ENCODE measurements around the gene NRCAM.

The NRCAM gene

DNA sequence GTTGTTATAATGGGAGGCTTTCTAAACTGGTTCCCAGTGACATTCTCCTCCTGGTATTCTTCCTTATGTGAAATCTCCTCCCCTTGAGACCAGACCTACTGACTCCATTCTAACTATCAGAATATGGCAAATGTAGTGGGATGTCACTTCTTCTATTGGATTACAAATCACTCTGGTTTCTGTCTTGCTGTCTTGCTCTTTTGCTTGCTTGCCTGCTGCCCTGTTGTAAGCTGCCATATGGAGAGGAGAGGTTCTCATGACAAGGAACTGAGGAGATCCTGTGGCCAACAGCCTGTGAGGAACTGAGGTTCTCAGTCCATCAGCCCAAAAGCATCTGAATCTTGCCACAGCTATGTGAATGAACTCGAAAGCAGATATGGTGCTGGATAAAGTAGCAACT, 4.7 kb upstream of the NRCAM start:
- DNase-seq (ENCODE audit: extremely low spot score, insufficient read length, low read depth) (no peak), FAIRE-seq (no peak)

GRCh38 chr7:108459922-108460551, 3.8 kb upstream of the NRCAM start:
- DNase-seq (ENCODE audit: extremely low spot score, insufficient read length, low read depth), result no peak
- peak; percentile 15 for FAIRE-seq

DNA sequence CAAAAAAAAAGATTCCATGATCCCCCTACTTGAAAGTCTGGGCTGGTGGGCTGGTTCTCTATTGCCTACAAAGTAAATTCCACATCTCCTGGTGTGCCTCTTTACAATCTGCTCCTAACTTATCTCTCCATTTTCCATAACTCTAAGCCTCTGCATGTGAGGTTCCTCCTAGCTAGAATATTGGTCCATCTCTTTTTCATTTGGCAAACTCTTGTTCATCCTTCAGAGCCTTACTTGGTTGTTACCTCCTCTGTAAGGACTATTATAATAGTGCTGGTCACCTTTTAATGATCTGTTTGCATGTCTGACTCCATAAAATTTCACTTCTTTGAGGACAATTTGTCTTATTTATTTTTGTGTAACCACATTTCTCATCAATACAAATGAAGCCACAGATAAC, 1.6 kb upstream of the NRCAM start:
- FAIRE-seq (no peak), DNase-seq (ENCODE audit: extremely low spot score, insufficient read length, low read depth) (no peak)

DNA sequence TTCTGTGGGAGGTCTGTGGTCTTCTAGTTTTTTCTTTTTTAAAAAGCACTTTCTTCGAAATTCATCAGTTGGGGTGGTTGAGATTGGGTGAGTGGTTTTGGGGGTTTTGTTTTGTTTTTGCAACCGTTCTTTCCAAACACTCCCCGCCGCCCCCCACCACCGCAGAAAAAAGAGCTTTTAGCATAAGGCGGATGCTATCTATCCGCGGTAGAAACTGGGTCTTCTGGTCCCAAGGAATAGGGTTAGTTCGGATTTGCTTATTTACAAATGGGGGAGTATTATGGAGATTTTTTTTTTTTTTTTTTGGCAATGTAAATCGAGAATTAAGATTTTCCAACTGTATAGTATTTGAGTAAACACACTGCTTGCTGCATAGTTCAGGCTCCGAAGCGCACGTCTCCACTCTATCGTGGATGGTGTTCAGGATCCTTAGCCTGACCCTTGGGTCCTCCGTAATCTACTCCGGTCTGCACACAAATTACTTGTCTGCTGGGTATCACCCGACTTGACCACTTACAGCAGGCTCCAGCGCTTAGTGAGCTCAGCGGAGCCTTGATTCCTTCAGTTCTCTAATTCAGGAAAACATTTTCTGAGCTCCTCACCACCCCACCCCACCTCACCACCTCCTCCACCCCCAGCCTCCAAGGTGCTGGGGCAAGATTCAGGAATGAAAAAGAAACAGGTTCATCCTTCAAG, 757 bp upstream of the NRCAM start:
- DNase-seq (ENCODE audit: extremely low spot score, insufficient read length, low read depth) (no peak), FAIRE-seq (no peak)

GRCh38 chr7:108455551-108455997, 662 bp downstream of the NRCAM start:
- DNase-seq (ENCODE audit: extremely low spot score, insufficient read length, low read depth), result no peak
- no peak for FAIRE-seq

- DNase-seq (ENCODE audit: extremely low spot score, insufficient read length, low read depth) (no peak), FAIRE-seq (no peak)
These were observed 1.3 kb downstream of the NRCAM start for GRCh38 chr7:108454674-108455550.

GRCh38 chr7:108454317-108454673, 1.9 kb downstream of the NRCAM start:
- no peak for DNase-seq (ENCODE audit: extremely low spot score, insufficient read length, low read depth)
- no peak for FAIRE-seq

DNA sequence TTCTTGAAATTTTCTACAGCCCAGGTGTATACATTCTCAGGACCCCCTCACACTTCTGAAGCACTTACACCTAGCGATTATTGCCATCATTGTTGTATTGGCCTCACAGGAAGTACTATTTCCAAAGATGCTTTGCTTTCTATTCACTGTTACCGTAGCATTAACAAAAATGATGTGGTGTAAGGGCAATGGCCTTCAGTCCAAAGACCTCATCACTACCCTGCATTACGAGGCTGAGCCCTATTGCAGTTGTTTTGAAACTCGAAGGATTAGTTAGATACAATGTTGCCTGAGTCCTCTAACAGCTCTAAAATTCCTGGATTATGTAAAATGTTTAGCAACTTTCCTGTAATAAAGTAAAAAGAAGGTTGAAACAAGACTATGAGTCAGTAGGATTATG, 2.9 kb downstream of the NRCAM start:
- FAIRE-seq (no peak), DNase-seq (ENCODE audit: extremely low spot score, insufficient read length, low read depth) (no peak)

DNA sequence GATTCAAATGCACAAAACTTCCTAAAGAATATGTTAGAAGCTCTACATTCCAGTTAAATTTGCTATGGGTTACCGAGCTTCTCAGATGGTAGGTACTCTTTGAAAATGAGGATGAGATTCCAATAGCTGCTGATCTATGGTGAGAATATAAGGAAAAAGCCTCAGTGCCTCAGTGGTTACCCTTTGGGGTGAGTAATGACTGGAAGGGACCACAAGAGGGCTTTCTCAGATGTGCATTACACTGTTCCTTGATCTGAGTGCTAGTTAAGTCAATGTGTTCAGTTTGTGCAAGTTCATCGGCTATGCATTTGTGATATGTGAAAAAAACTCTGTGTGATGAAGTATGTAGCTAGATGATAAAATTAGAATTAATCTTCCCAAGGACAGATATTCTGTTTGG, 3.5 kb downstream of the NRCAM start:
- DNase-seq (ENCODE audit: extremely low spot score, insufficient read length, low read depth), result no peak
- peak; percentile 67 for FAIRE-seq

- DNase-seq (ENCODE audit: extremely low spot score, insufficient read length, low read depth), result no peak
- no peak for FAIRE-seq
These were observed 4.9 kb downstream of the NRCAM start for GRCh38 chr7:108451296-108451848.

DNA sequence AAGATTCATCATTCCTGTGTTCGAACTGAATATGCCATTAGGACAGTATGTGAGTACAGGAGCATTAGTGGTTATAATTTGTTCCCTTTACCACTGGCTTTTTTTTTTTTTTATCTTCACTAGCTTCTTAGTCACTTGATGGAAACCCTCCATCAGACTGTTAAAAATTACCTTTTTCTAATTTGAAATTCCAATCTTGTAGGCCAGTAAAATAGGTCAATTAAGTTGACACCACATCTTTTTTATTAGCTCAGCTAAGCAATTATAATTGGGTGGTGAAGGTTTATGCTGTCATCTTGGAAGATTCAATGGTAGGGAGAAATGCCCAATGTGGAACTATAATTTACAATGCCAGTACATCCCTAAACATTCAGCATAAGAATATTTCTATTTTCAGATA, 6.1 kb downstream of the NRCAM start:
- no peak for DNase-seq (ENCODE audit: extremely low spot score, insufficient read length, low read depth)
- FAIRE-seq, result no peak

GRCh38 chr7:108449521-108449920, 6.7 kb downstream of the NRCAM start:
- no peak for FAIRE-seq
- DNase-seq (ENCODE audit: extremely low spot score, insufficient read length, low read depth), result no peak

GRCh38 chr7:108448584-108449505, 7.4 kb downstream of the NRCAM start:
- DNase-seq (ENCODE audit: extremely low spot score, insufficient read length, low read depth), result no peak
- FAIRE-seq, result no peak

- FAIRE-seq (no peak), DNase-seq (ENCODE audit: extremely low spot score, insufficient read length, low read depth) (no peak)
These were observed 14.1 kb downstream of the NRCAM start for GRCh38 chr7:108442039-108442568.

DNA sequence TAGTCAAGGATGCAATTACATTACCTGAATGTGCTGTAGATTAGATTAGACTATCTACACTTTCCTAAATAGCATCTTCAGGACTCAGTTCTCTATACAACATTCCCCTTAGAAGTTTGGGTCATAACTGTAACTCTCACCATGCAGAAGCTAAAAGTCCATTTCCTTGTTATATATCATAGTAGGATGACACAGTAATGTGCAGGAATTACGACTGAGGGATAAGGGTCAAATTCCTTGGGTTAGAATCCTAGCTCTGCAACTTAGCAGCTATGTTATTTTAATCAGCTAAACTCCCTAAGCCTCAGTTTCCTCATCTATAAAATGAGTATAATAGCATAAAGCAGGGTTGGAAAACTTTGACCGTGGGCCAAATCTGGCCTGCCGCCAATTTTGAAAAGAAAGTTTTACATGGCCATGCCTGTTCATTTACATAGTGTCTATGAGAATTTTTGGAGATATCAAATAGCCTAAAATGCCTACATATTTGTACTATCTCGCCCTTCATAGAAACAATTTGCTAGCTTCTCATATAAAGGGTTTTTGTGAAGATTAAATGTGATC, 14.8 kb downstream of the NRCAM start:
- no peak for FAIRE-seq
- DNase-seq (ENCODE audit: extremely low spot score, insufficient read length, low read depth), result no peak

GRCh38 chr7:108440613-108441012, 15.6 kb downstream of the NRCAM start:
- FAIRE-seq, result no peak
- no peak for DNase-seq (ENCODE audit: extremely low spot score, insufficient read length, low read depth)

DNA sequence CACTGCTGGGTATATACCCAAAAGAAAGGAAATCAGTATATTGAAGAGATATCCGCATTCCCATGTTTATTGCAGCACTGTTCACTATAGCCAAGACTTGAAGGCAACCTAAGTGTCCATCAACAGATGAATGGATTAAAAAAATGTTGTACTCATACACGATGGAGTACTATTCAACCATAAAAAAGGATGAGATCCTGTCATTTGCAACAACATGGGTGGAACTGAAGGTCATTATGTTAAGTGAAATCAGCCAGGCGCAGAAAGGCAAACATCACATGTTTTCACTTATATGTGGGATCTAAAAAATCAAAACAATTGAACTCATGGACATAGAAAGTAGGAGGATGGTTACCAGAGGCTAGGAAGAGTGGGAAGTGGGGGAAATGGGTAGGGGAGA, 19.3 kb downstream of the NRCAM start:
- DNase-seq (ENCODE audit: extremely low spot score, insufficient read length, low read depth) (no peak), FAIRE-seq (no peak)

GRCh38 chr7:108434010-108434409, 22.2 kb downstream of the NRCAM start:
- FAIRE-seq (no peak), DNase-seq (ENCODE audit: extremely low spot score, insufficient read length, low read depth) (no peak)

- DNase-seq (ENCODE audit: extremely low spot score, insufficient read length, low read depth) (no peak), FAIRE-seq (no peak)
These were observed 25.1 kb downstream of the NRCAM start for GRCh38 chr7:108431099-108431498.

Data from GM18507 (cell line).